Endothelial cell of umbilical vein (primary cell): ENCODE data around the gene PLCH1.

Source experiments
- MYC ChIP-seq: IDR thresholded peaks from one replicate; pipeline ENCODE4 v1.6.1; 2011; ENCODE audit warnings: mild to moderate bottlenecking, low read depth, low read length
- POLR2A ChIP-seq: IDR thresholded peaks from 2 replicates; pipeline ENCODE4 v1.6.1; 2012; ENCODE audit warnings: low read depth, mild to moderate bottlenecking, control low read depth, low read length
- TF ChIP-seq, protein P1 (sequence below), 2 donors: IDR thresholded peaks; 1 replicate in 1 of 2; 2 replicates in 1 of 2; pipeline ENCODE4 v1.5.1; 2011; ENCODE audit warnings: low read length in 2 of 2, mild to moderate bottlenecking in 2 of 2, moderate library complexity in 2 of 2, control low read depth in 1 of 2, inconsistent platforms in 1 of 2, low read depth in 1 of 2; ENCODE audit not compliant: insufficient read depth in 1 of 2; ENCODE audit errors: extremely low read depth in 1 of 2

DNA sequence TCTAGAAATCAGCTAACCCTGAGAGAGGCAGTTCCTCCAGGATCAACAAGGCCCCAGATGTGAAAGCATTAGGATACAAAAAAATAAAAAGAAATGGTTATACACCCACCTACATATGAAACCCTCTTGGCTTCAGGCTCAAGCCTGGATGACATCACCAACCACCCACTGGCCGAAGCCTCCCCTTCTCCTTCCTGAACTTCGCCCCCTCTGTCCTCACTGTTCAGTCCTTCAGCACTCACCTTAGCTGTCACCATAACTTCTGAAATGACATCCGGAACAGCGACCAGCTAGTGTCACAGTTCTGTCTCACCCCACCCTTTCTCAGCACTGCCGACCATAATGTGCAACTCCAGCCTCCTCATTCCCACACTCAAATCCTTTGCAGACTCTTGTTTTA lies 98.7 kb downstream of the PLCH1 start:
- TF ChIP-seq MYC (no peak), POLR2A (no peak)
- TF ChIP-seq, protein P1, sequence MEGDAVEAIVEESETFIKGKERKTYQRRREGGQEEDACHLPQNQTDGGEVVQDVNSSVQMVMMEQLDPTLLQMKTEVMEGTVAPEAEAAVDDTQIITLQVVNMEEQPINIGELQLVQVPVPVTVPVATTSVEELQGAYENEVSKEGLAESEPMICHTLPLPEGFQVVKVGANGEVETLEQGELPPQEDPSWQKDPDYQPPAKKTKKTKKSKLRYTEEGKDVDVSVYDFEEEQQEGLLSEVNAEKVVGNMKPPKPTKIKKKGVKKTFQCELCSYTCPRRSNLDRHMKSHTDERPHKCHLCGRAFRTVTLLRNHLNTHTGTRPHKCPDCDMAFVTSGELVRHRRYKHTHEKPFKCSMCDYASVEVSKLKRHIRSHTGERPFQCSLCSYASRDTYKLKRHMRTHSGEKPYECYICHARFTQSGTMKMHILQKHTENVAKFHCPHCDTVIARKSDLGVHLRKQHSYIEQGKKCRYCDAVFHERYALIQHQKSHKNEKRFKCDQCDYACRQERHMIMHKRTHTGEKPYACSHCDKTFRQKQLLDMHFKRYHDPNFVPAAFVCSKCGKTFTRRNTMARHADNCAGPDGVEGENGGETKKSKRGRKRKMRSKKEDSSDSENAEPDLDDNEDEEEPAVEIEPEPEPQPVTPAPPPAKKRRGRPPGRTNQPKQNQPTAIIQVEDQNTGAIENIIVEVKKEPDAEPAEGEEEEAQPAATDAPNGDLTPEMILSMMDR (IDR thresholded peaks at IDR 0.05; ENCODE audit: extremely low read depth in 1 of 2, insufficient read depth in 1 of 2, low read depth in 1 of 2, low read length in 2 of 2) = no peak
